Measurements from ENCODE around the gene NCOA3. TPM values are rescaled to one million over a fixed set of nuclear protein-coding genes. Genes with fewer than 3 reads are reported as not detected.

The NCOA3 gene
- total RNA-seq, 1 donor from 2014 or later, result 187 TPM

GRCh38 chr20:47701612-47702011, 199.9 kb downstream of the NCOA3 start:
- ChIA-PET CTCF (no interaction called here), POLR2A (no interaction called here)
- no peak overlapping the region for H3K27ac Mint-ChIP-seq
- H3K9me3 Mint-ChIP-seq, result no peaks in the 10 kb centered on the region
- H3K27me3 Mint-ChIP-seq, result peaks cover 7% of the 10 kb centered on the region
- ATAC-seq (ENCODE audit: low read depth) (peak; percentile 7), DNase-seq (no peak)
- intact Hi-C loops (cut with micrococcal nuclease), result no loop called here
- H3K36me3 Mint-ChIP-seq (ENCODE audit: low read depth), result no peaks in the 10 kb centered on the region
- H3K4me1 Mint-ChIP-seq, result no peaks in the 10 kb centered on the region
- no peak overlapping the region for H3K4me3 Mint-ChIP-seq
- TF ChIP-seq CTCF (IDR thresholded peaks at IDR 0.05), result no peak

- no peak for ATAC-seq (ENCODE audit: low read depth)
- H3K4me3 Mint-ChIP-seq, result no peak overlapping the region
- no peak for TF ChIP-seq CTCF (IDR thresholded peaks at IDR 0.05)
Measured at GRCh38 chr20:47703748-47704147, 202.1 kb downstream of the NCOA3 start.

GRCh38 chr20:47704746-47705496, 203.2 kb downstream of the NCOA3 start:
- Mint-ChIP-seq H3K27ac (no peak overlapping the region), H3K27me3 (peaks cover 4% of the 10 kb centered on the region), H3K36me3 (ENCODE audit: low read depth) (no peaks in the 10 kb centered on the region), H3K4me3 (no peak overlapping the region), H3K4me1 (peaks cover 14% of the 10 kb centered on the region), H3K9me3 (no peaks in the 10 kb centered on the region)
- ChIA-PET CTCF (no interaction called here), POLR2A (no interaction called here)
- DNase-seq (no peak), ATAC-seq (ENCODE audit: low read depth) (no peak)
- intact Hi-C loops (cut with micrococcal nuclease), result no loop called here
- no peak for TF ChIP-seq CTCF (IDR thresholded peaks at IDR 0.05)

More at GRCh38 chr20:47703748-47704147, 202.1 kb downstream of the NCOA3 start:
- H3K27me3 Mint-ChIP-seq, result peaks cover 7% of the 10 kb centered on the region
- POLR2A ChIA-PET, result no interaction called here
- no peaks in the 10 kb centered on the region for H3K36me3 Mint-ChIP-seq (ENCODE audit: low read depth)
- peaks cover 12% of the 10 kb centered on the region for H3K4me1 Mint-ChIP-seq
- intact Hi-C loops (cut with micrococcal nuclease), result no loop called here
- no peaks in the 10 kb centered on the region for H3K9me3 Mint-ChIP-seq
- CTCF ChIA-PET, result no interaction called here
- no peak overlapping the region for H3K27ac Mint-ChIP-seq
- no peak for DNase-seq

DNA sequence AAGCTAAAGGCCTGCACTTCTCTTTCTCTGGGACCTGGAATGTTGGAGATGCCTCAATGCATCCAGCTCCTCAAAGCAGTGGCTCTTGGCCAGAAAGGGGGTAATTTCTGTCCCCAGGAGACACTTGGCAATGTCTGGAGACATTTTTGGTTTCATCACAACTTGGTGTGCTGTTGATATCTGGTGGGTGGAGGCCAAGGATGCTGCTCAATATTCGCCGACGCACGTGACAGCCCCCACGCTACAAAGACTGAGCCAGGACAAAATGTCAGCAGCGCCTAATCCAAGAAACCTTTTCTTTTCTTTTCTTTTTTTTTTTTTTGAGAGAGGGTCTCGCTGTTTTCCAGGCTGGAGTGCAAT, 203.8 kb downstream of the NCOA3 start:
- ChIA-PET POLR2A (interaction anchor here (0.7 kb wide), 2 partner anchors 785 to 1407 kb away, joined by 3 to 4 read pairs; no protein-coding TSS in a partner anchor), CTCF (no interaction called here)
- no peak overlapping the region for H3K27ac Mint-ChIP-seq
- intact Hi-C loops (cut with micrococcal nuclease), result no loop called here
- H3K9me3 Mint-ChIP-seq, result no peaks in the 10 kb centered on the region
- ATAC-seq (ENCODE audit: low read depth), result no peak
- peaks cover 4% of the 10 kb centered on the region for H3K27me3 Mint-ChIP-seq
- no peak for TF ChIP-seq CTCF (IDR thresholded peaks at IDR 0.05)
- H3K4me1 Mint-ChIP-seq, result peaks cover 14% of the 10 kb centered on the region
- no peak overlapping the region for H3K4me3 Mint-ChIP-seq
- no peak for DNase-seq
- no peaks in the 10 kb centered on the region for H3K36me3 Mint-ChIP-seq (ENCODE audit: low read depth)

GRCh38 chr20:47706345-47706744, 204.7 kb downstream of the NCOA3 start:
- H3K4me1 Mint-ChIP-seq, result peaks cover 16% of the 10 kb centered on the region
- ChIA-PET CTCF (no interaction called here), POLR2A (interaction anchor here (0.7 kb wide), 2 partner anchors 784 to 1406 kb away, joined by 3 to 4 read pairs; no protein-coding TSS in a partner anchor)
- intact Hi-C loops (cut with micrococcal nuclease), result no loop called here
- H3K27ac Mint-ChIP-seq, result no peak overlapping the region
- H3K4me3 Mint-ChIP-seq, result no peak overlapping the region
- H3K27me3 Mint-ChIP-seq, result peaks cover 2% of the 10 kb centered on the region
- H3K36me3 Mint-ChIP-seq (ENCODE audit: low read depth), result no peaks in the 10 kb centered on the region
- no peak for TF ChIP-seq CTCF (IDR thresholded peaks at IDR 0.05)
- ATAC-seq (ENCODE audit: low read depth) (no peak), DNase-seq (no peak)
- H3K9me3 Mint-ChIP-seq, result no peaks in the 10 kb centered on the region

Other genes starting within 250 kb of the NCOA3 start
- gene ZMYND8, start 145.2 kb upstream of the NCOA3 start, total RNA-seq, result 42.6 and 44.7 TPM in 2 replicates

Data from activated B cell treated with CpG ODN at 0.5 μM for 24 hours (primary cell).